Small intestine (tissue), 7 donors: ENCODE results near the gene CCDC180. TPM values are rescaled to one million over a fixed set of nuclear protein-coding genes. Genes with fewer than 3 reads are reported as not detected.

Experiments used
- DNase-seq, 2 donors: peaks; one replicate each; pipeline versions ENCODE4 v3.0.0 to v3.0.0-alpha.2; 2013
- FAIRE-seq: peaks from 2 replicates; lab custom pipeline; 2012; peaks lifted over from hg19 to GRCh38; lab: Jason Lieb, UNC
- H3K27ac ChIP-seq, 3 donors: one replicate each; pipeline ENCODE4 v1.5.1; 2013; ENCODE audit warnings: low read length in 2 of 3, mild to moderate bottlenecking in 2 of 3, control low read depth in 1 of 3, inconsistent platforms in 1 of 3, low read depth in 1 of 3, moderate library complexity in 1 of 3
- H3K27me3 ChIP-seq, 3 donors: one replicate each; pipeline ENCODE4 v1.6.1; 2013; ENCODE audit warnings: low read length in 3 of 3, inconsistent platforms in 1 of 3; ENCODE audit not compliant: control insufficient read depth in 3 of 3, insufficient read depth in 3 of 3
- H3K36me3 ChIP-seq, 3 donors: one replicate each; pipeline ENCODE4 v1.6.1; 2013; ENCODE audit warnings: low read length in 3 of 3, inconsistent platforms in 1 of 3, low read depth in 1 of 3, mild to moderate bottlenecking in 1 of 3, moderate library complexity in 1 of 3; ENCODE audit not compliant: control insufficient read depth in 3 of 3, insufficient read depth in 2 of 3
- H3K4me1 ChIP-seq, 3 donors: one replicate each; pipeline ENCODE4 v1.6.1; 2013; ENCODE audit warnings: low read length in 2 of 3, inconsistent platforms in 1 of 3, low read depth in 1 of 3, mild to moderate bottlenecking in 1 of 3, moderate library complexity in 1 of 3; ENCODE audit not compliant: control insufficient read depth in 3 of 3, insufficient read depth in 2 of 3
- H3K4me3 ChIP-seq, 3 donors: one replicate each; pipeline ENCODE4 v1.5.1; 2013; ENCODE audit warnings: low read length in 3 of 3, control low read depth in 1 of 3, inconsistent platforms in 1 of 3, low read depth in 1 of 3, mild to moderate bottlenecking in 1 of 3, moderate library complexity in 1 of 3
- H3K9me3 ChIP-seq, 2 donors: one replicate each; pipeline ENCODE4 v1.6.1; 2013; ENCODE audit warnings: low read depth in 1 of 2, low read length in 1 of 2; ENCODE audit not compliant: control insufficient read depth in 2 of 2, insufficient read depth in 1 of 2
- WGBS, 3 donors: extraction: QIAGEN DNeasy Blood & Tissue Kit; methylation state at CpG; one replicate each; pipeline ENCODE4 v1.1.7; 2013; 5-methylcytosine and 5-hydroxymethylcytosine counted together
- polyA plus RNA-seq, 4 donors: library from polyadenylated mRNA; stranded (reverse) in 3 of 4; unstranded in 1 of 4; fragments of 200-250 nt in 3 of 4; fragments of 120-200 nt in 1 of 4; gene quantifications; one replicate each; pipeline versions ENCODE4 v1.2.1 to v1.2.3, GENCODE V29; 2013
- donor health status: healthy with polysubstance abuse.
- donor health status: control.
- donor health status: control.
- donor health status: Bipolar disorder and iron deficiency.
- donor health status: healthy.

Gene CCDC180
- polyA plus RNA-seq, 4 donors: 1.5 to 7.7 TPM; not detected in 2

DNA sequence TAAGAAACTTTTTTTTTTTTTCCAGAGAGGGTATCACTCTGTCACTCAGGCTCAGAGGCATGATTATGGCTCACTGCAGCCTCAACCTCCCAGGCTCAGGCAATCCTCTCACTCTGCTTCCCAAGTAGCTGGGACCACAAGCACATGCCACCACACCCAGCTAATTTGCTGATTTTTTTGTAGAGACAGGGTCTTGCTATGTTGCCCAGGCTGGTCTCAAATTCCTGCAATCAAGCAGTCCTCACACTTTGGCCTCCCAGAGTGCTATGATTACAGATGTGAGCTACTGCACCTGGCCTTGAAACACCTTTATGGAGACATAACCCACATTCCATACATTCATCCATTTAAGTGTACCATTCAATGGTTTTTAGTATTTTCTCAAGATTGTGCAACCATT, 23.7 kb upstream of the CCDC180 start:
- peaks cover 0 to 12% (median 7%) of the 10 kb centered on the region in 3 donors for H3K36me3 ChIP-seq
- H3K9me3 ChIP-seq: no peaks in the 10 kb centered on the region
- H3K27ac ChIP-seq: no peak overlapping the region
- no peaks in the 10 kb centered on the region for H3K4me1 ChIP-seq
- no peak for DNase-seq
- no peak for FAIRE-seq
- H3K4me3 ChIP-seq: no peak overlapping the region
- H3K27me3 ChIP-seq: no peaks in the 10 kb centered on the region

DNA sequence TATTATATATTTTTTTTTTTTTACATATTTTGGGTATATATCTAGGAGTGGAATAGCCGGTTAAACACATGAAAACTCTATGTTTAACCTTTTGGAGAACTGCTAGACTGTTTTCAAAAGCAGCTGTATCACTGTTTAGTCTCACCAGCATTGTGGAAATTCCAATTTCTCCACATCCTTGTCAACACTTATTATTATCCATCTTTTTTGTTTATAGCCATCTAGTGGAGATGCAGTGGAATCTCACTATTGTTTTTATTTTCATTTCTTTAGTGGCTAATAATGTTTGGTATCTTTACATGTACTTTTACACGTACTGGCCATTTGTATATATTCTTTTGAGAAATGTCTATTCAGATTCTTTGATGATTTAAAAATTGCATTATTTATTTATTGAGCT, 22.7 kb upstream of the CCDC180 start:
- WGBS, 3 donors: 91 to 99% (median 94%) methylated on average over 2 of the region's 2 CpGs
- no peaks in the 10 kb centered on the region for H3K9me3 ChIP-seq
- no peak for DNase-seq
- no peaks in the 10 kb centered on the region for H3K4me1 ChIP-seq
- H3K27ac ChIP-seq: no peak overlapping the region
- H3K36me3 ChIP-seq: peaks cover 0 to 13% (median 7%) of the 10 kb centered on the region in 3 donors
- no peak for FAIRE-seq
- H3K27me3 ChIP-seq: no peaks in the 10 kb centered on the region
- H3K4me3 ChIP-seq: no peak overlapping the region

- Histone ChIP-seq H3K36me3 (peaks cover 0 to 44% (median 0%) of the 10 kb centered on the region in 3 donors), H3K27ac (no peak overlapping the region), H3K4me1 (peaks cover 0 to 2% (median 0%) of the 10 kb centered on the region in 3 donors), H3K4me3 (no peak overlapping the region), H3K27me3 (no peaks in the 10 kb centered on the region), H3K9me3 (no peaks in the 10 kb centered on the region)
- FAIRE-seq: no peak
- no peak for DNase-seq
- 94 to 97% (median 96%) methylated on average over 3 of the region's 3 CpGs for WGBS, 3 donors
Observed at GRCh38 chr9:97292200-97292599, 15.3 kb upstream of the CCDC180 start.

GRCh38 chr9:97293207-97293721, 14.2 kb upstream of the CCDC180 start:
- no peak for FAIRE-seq
- Histone ChIP-seq H3K27me3 (no peaks in the 10 kb centered on the region), H3K36me3 (peaks cover 0 to 42% (median 0%) of the 10 kb centered on the region in 3 donors), H3K4me1 (peaks cover 0 to 2% (median 0%) of the 10 kb centered on the region in 3 donors), H3K4me3 (no peak overlapping the region), H3K9me3 (peaks cover 0 to 6% of the 10 kb centered on the region in 2 donors), H3K27ac (peak overlapping the region in 1 of 3 donors; percentile 1)
- WGBS, 3 donors: 41 to 57% (median 54%) methylated on average over 6 of the region's 6 CpGs
- DNase-seq: peak in 1 of 2 donors; percentile 30

DNA sequence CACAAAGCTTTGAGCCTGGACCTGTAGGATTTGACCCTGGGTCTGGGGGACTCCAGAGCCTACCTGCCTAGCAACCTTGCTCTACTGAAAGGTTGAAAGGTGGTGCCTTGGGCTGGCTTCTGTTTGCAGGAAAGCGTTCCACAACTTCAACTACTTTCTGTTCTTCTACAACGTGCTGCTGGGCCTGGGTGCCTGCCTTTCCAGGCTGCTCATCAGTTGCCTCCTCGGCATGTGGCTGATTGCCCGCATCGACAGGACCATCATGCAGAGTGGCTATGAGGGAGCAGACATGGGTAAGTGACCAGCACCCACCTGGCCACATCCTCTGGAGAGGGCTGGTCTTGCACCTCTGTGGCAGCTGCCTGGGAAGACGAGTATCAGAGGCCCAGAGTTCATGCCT, 13.6 kb upstream of the CCDC180 start:
- Histone ChIP-seq H3K27ac (no peak overlapping the region), H3K4me3 (no peak overlapping the region), H3K4me1 (peaks cover 0 to 2% (median 0%) of the 10 kb centered on the region in 3 donors), H3K36me3 (peaks cover 0 to 37% (median 0%) of the 10 kb centered on the region in 3 donors), H3K9me3 (peaks cover 0 to 6% of the 10 kb centered on the region in 2 donors), H3K27me3 (no peaks in the 10 kb centered on the region)
- no peak for DNase-seq
- WGBS, 3 donors: 81 to 91% (median 90%) methylated on average over 6 of the region's 6 CpGs
- no peak for FAIRE-seq

- Histone ChIP-seq H3K27me3 (no peaks in the 10 kb centered on the region), H3K4me1 (peaks cover 0 to 2% (median 0%) of the 10 kb centered on the region in 3 donors), H3K27ac (no peak overlapping the region), H3K36me3 (peaks cover 0 to 12% (median 0%) of the 10 kb centered on the region in 3 donors), H3K4me3 (no peak overlapping the region), H3K9me3 (peaks cover 0 to 12% of the 10 kb centered on the region in 2 donors)
- DNase-seq (no peak), FAIRE-seq (no peak)
- WGBS, 3 donors: 76 to 96% (median 94%) methylated on average over 2 of the region's 2 CpGs
Observed at GRCh38 chr9:97297889-97298288, 9.6 kb upstream of the CCDC180 start.

DNA sequence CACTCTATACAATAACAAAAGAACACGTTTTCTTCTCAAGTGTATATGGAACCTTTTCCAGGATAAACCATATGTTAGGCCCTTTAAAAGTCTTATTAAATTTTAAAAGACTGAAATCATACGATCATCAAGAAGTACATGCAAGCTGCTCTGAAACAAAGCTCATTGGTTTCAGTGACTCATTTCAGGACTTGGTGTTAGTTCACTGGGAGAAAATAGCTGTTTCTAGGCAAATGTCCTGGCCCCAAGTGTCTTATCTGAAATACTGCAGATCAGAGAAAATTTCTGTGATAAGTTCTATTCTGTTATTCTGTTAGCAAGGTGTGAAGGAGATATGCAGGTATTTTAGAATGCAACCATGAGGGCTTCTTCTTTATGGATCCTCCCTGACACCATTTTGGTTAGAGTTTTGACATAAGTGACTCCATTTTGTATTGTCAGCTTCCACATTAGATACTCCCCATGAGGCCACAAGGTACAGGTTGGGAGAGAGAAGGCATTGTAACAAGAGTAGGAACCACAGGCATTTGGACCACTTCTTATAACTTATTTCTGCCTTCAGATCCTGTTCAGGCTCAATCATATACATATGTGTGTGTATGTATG, 7.5 kb upstream of the CCDC180 start:
- WGBS, 3 donors: 66 to 71% (median 67%) methylated on average over 2 of the region's 2 CpGs
- FAIRE-seq: no peak
- H3K4me3 ChIP-seq: no peak overlapping the region
- no peaks in the 10 kb centered on the region for H3K4me1 ChIP-seq
- H3K27me3 ChIP-seq: no peaks in the 10 kb centered on the region
- no peak overlapping the region for H3K27ac ChIP-seq
- H3K36me3 ChIP-seq: peaks cover 0 to 2% (median 0%) of the 10 kb centered on the region in 3 donors
- DNase-seq: no peak
- peaks cover 0 to 12% of the 10 kb centered on the region in 2 donors for H3K9me3 ChIP-seq

DNA sequence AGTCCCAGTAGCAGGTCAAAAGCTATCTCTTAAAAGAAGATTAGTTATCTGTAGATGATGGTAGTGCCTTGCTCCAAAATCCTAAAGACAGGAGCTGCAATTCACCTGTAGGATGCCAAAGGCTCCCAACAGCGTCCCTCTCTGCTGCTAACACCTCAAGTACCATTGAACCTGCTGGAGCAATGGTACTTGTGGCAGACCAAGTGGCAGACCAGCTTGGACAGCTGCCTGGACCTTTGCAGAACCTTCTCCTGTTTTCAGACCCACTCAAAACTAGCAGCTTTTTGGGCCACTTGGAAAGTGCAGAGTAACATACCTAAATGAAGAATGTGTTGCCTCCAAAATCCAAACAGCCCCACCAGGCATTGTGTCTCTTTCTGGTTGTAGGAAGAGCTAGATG, 6.9 kb upstream of the CCDC180 start:
- Histone ChIP-seq H3K4me1 (no peaks in the 10 kb centered on the region), H3K27me3 (no peaks in the 10 kb centered on the region), H3K36me3 (no peaks in the 10 kb centered on the region), H3K27ac (no peak overlapping the region), H3K9me3 (peaks cover 0 to 12% of the 10 kb centered on the region in 2 donors), H3K4me3 (no peak overlapping the region)
- FAIRE-seq: no peak
- 83 to 93% (median 92%) methylated on average over 1 of the region's 1 CpG for WGBS, 3 donors
- no peak for DNase-seq
